SHP77 treated with DMSO at 0.1 percent for 48 hours (cell line): ENCODE results near the gene ZDHHC19.
"Not testable (repeated sequence)": the region's sequence is repeated elsewhere in the genome, so short reads cannot be mapped to it uniquely, and the experiment has no call there.

Experiments used
- DNase-seq: peaks from one replicate; lab custom pipeline; 2025; lab: John Stamatoyannopoulos, UW

The ZDHHC19 gene, protein sequence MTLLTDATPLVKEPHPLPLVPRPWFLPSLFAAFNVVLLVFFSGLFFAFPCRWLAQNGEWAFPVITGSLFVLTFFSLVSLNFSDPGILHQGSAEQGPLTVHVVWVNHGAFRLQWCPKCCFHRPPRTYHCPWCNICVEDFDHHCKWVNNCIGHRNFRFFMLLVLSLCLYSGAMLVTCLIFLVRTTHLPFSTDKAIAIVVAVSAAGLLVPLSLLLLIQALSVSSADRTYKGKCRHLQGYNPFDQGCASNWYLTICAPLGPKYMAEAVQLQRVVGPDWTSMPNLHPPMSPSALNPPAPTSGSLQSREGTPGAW

GRCh38 chr3:196210673-196211556 is at the start of gene ZDHHC19:
Gene ZDHHC19, minus strand, starts transcription at chr3:196211400. Its CDS starts 85 bp downstream, at chr3:196211315.
- no peak for DNase-seq

DNA sequence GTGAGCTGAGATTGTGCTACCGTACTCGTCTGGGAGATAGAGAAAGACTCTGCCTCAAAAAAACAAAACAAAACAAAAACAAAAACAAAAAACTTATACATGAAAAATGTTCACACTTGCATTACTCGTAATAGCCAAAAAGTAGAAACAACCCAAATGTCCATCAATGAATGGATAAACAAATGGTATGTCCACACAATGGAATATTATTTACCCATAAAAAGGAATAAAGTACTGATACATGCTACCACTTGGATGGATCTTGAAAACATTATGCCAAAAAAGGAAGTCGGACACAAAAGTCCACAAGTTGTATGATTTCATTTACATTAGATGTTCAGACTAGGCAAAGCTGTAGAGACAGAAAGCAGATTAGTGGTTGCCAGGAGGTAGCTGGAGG is 49.6 kb upstream of the ZDHHC19 start:
- no peak for DNase-seq

DNA sequence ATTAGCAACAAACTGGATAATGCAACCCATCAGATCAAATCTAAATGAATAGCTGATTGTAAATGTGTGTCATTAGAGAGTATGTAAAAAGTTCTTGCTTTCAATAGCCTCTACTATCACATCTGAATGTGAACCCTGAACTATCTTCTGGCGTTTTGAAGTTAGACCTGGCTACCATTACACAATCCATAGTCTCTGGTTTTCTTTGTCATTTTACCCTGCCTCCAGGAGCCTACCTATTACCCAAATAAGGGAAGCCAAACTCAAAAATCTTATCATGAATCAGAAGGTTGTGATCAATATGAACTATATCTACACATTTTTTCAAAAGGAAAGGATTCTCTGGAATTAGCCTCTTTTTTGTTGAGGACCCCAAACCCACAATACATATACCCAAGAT is 44.6 kb upstream of the ZDHHC19 start:
- no peak for DNase-seq

GRCh38 chr3:196254376-196255283 is 43.4 kb upstream of the ZDHHC19 start:
- DNase-seq: no peak

GRCh38 chr3:196251918-196252317 is 40.7 kb upstream of the ZDHHC19 start:
- no peak for DNase-seq

- no peak for DNase-seq
These were observed 35.6 kb upstream of the ZDHHC19 start for GRCh38 chr3:196246612-196247308.

DNA sequence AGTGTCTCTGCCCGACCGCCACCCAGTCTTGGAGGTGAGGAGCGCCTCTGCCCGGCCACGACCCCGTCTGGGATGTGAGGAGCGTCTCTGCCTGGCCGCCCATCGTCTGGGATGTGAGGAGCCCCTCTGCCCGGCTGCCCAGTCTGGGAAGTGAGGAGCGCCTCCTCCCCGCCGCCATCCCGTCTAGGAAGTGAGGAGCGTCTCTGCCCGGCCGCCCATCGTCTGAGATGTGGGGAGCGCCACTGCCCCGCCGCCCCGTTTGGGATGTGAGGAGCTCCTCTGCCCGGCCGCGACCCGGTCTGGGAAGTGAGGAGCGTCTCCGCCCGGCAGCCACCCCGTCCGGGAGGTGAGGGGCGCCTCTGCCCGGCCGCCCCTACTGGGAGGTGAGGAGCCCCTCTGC is 33.0 kb upstream of the ZDHHC19 start:
- not testable (repeated sequence) for DNase-seq

DNA sequence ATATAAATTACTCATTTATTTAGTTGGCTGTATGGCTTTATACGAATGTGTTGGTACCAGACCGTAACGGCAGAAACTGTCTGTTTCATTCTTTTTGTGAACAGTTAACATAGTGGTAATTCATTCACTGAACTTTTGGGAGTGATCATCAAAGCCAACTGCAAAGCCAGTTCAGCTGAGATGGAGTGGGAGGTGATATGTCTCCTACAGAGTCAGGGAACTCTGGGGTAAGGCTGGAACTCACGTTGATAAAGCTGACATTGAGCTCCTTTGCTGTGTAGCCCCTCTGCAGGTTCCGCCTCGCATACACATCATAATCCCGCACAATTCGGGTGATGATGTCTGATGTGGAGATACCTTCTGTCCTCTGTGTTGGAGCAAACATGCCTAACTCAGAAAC is 30.5 kb upstream of the ZDHHC19 start:
- DNase-seq: no peak

DNA sequence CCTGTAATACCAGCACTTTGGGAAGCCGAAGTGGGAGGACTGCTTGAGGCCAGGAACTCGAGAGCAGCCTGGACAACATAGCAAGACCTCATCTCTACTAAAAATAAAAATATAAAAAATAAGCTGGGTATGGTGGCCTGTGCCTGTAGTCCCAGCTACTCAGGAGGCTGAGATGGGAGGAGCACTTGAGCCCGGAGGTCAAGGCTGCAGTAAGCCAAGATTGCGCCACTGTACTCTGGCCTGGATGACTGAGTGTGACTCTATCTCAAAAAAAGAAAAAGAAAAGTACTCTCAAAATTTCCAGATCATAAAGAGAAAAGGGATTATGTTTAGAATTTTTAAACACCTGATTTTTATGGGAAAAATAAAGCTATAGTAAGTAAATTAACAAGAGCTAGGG is 29.2 kb upstream of the ZDHHC19 start:
- DNase-seq: no peak

GRCh38 chr3:196238612-196239560 is 27.7 kb upstream of the ZDHHC19 start:
- DNase-seq: no peak

GRCh38 chr3:196237203-196237602 is 26.0 kb upstream of the ZDHHC19 start:
- no peak for DNase-seq

GRCh38 chr3:196236223-196236622 is 25.0 kb upstream of the ZDHHC19 start:
- no peak for DNase-seq

- DNase-seq: no peak
These were observed 24.4 kb upstream of the ZDHHC19 start for GRCh38 chr3:196235452-196236122.

GRCh38 chr3:196232882-196233251 is 21.7 kb upstream of the ZDHHC19 start:
- no peak for DNase-seq

GRCh38 chr3:196232154-196232881 is 21.1 kb upstream of the ZDHHC19 start:
- no peak for DNase-seq

DNA sequence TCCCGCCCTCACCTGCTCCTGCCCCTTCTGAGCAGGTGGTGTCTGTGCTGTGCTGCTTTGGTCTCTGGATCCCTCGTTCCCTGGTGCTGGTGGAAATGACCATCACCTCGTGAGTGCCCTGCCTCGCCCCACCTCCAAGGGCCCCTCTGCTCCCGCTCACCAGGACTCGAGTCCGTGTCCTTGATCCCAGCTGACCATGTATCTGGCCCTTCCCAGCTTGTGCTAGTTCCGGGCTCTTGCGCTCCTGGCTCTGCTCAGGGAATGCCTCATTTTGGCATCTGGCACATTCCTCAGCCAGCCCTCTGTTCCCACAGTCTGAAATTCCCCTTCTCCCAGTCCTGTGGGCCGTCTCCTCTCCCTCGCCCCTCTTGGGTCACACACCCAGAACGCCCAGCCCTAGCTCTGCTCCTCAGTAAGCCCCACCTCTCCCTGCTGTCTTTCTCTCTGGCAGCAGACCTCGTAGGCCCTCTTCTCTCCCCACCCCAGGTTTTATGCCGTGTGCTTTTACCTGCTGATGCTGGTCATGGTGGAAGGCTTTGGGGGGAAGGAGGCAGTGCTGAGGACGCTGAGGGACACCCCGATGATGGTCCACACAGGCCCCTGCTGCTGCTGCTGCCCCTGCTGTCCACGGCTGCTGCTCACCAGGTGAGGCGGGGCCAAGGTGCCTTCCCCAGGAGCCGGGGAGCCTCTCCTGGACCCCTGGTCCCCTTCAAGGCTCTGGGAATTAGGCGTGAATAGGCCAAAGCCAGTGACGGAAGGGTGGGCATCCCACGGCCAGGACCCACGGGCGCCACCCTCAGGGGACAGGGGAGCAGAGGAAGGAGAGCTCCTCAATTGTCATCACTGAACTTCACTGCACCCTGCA is 16.7 kb upstream of the ZDHHC19 start:
- DNase-seq: no peak

- DNase-seq: no peak
These were observed 15.9 kb upstream of the ZDHHC19 start for GRCh38 chr3:196227121-196227561.

DNA sequence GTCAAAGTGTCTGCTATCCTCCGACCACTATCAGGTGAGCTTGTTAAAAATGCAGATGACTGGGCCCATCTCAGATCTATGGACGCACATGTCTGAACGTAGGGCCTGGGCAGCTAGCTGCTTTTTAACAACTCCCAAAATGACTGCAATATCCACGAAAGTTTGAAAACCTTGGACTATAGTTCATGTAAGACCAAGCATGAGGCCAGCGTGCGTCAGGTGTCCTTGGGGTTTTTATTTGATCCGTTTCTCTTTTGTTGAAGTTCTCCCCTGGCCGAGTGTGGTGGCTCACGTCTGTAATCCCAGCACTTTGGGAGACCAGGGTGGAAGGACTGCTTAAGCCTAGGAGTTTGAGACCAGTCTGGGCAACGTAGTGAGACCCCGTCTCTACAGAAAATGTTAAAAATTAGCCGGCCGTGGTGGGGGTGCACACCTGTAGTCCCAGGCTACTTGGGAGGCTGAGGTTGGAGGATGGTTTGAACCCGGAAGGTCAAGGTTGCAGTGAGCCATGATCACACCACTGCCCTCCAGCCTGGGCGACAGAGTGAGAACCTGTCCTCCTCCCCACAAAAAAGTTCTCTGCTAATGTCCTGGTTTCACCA is 14.7 kb upstream of the ZDHHC19 start:
- no peak for DNase-seq
